Measurements from ENCODE around the gene SEBOX.

DNA sequence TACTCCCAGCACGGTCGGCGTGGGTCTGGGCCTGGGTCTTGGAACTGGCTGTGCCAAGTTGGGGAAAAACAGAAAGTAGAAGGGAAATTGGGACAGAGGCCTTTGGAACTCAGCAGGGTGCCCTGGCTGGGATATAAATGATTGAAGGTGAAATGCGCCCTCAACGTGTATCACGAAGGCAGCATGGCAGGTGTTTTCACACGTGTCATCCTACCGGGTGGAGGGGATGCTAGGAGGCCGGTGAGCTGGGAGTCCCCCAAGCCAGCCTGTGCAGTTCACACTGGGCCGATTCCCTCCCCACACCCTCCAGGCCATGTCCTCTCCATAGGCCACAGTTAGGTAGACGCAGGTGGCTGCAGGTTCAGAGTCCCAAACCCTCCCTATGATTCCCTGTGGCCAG, 23.5 kb downstream of the SEBOX start:
- TF ChIP-seq POLR2AphosphoS5 (IDR thresholded peaks at IDR 0.05) = no peak
- no peak for TF ChIP-seq POLR2A (IDR thresholded peaks at IDR 0.05)
- TF ChIP-seq, protein P1, sequence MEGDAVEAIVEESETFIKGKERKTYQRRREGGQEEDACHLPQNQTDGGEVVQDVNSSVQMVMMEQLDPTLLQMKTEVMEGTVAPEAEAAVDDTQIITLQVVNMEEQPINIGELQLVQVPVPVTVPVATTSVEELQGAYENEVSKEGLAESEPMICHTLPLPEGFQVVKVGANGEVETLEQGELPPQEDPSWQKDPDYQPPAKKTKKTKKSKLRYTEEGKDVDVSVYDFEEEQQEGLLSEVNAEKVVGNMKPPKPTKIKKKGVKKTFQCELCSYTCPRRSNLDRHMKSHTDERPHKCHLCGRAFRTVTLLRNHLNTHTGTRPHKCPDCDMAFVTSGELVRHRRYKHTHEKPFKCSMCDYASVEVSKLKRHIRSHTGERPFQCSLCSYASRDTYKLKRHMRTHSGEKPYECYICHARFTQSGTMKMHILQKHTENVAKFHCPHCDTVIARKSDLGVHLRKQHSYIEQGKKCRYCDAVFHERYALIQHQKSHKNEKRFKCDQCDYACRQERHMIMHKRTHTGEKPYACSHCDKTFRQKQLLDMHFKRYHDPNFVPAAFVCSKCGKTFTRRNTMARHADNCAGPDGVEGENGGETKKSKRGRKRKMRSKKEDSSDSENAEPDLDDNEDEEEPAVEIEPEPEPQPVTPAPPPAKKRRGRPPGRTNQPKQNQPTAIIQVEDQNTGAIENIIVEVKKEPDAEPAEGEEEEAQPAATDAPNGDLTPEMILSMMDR (IDR thresholded peaks at IDR 0.05) = no peak
- no peak for TF ChIP-seq EP300 (IDR thresholded peaks at IDR 0.05)

All from upper lobe of left lung (tissue), 4 donors.